Liver (tissue), 3 donors: Measurements from ENCODE around the gene MCM6.

ENCODE experiments used
- ATF3 ChIP-seq: IDR thresholded peaks from 2 replicates; pipeline ENCODE4 v1.6.1; 2016; ENCODE audit warnings: antibody characterized with exemption
- CTCF ChIP-seq: fragments of 150-350 bp; IDR thresholded peaks from 2 replicates; pipeline ENCODE4 v1.5.1; 2017; ENCODE audit warnings: improper control_type of control experiment, low read depth, low read length; ENCODE audit not compliant: missing input control
- EGR1 ChIP-seq, 2 donors: IDR thresholded peaks; 2 replicates each; pipeline ENCODE4 v1.6.1; 2016 to 2018; ENCODE audit warnings: antibody characterized with exemption in 2 of 2, low read depth in 2 of 2
- GABPA ChIP-seq, 2 donors: IDR thresholded peaks in 1 of 2; conservative IDR thresholded peaks in 1 of 2; 2 replicates each; pipeline ENCODE4 v1.6.1; 2016; ENCODE audit warnings: antibody characterized with exemption in 2 of 2, mild to moderate bottlenecking in 1 of 2, moderate library complexity in 1 of 2
- HNF4A ChIP-seq, 2 donors: conservative IDR thresholded peaks; 2 replicates each; pipeline ENCODE4 v1.6.1; 2016; ENCODE audit warnings: antibody characterized with exemption in 2 of 2, mild to moderate bottlenecking in 2 of 2
- JUND ChIP-seq, 2 donors: IDR thresholded peaks; 2 replicates each; pipeline ENCODE4 v1.6.1; 2016; ENCODE audit warnings: antibody characterized with exemption in 2 of 2
- MAX ChIP-seq: IDR thresholded peaks from 2 replicates; pipeline ENCODE4 v1.6.1; 2016; ENCODE audit warnings: antibody characterized with exemption
- REST ChIP-seq: IDR thresholded peaks from 2 replicates; pipeline ENCODE4 v1.6.1; 2016; ENCODE audit warnings: antibody characterized with exemption, mild to moderate bottlenecking
- SP1 ChIP-seq: IDR thresholded peaks from 2 replicates; pipeline ENCODE4 v1.6.1; 2018; ENCODE audit warnings: antibody characterized with exemption, mild to moderate bottlenecking
- TAF1 ChIP-seq: conservative IDR thresholded peaks from 2 replicates; pipeline ENCODE4 v1.6.1; 2016; ENCODE audit warnings: antibody characterized with exemption, mild to moderate bottlenecking
- YY1 ChIP-seq: IDR thresholded peaks from 2 replicates; pipeline ENCODE4 v1.6.1; 2016; ENCODE audit warnings: antibody characterized with exemption, mild to moderate bottlenecking
- donor health status: healthy.
- donor health status: healthy.

GRCh38 chr2:135914485-135914884 is 38.2 kb upstream of the MCM6 start:
- no peak for TF ChIP-seq CTCF
- no peak for TF ChIP-seq JUND (IDR thresholded peaks at IDR 0.05)
- TF ChIP-seq EGR1 (IDR thresholded peaks at IDR 0.05; ENCODE audit: low read depth in 2 of 2): no peak
- no peak for TF ChIP-seq MAX
- no peak for TF ChIP-seq SP1
- TF ChIP-seq REST: no peak
- no peak for TF ChIP-seq TAF1
- no peak for TF ChIP-seq ATF3
- TF ChIP-seq GABPA (IDR thresholded peaks at IDR 0.05 in 1 of 2, conservative IDR thresholded peaks at IDR 0.05 in 1 of 2): no peak
- TF ChIP-seq YY1: no peak
- TF ChIP-seq HNF4A (conservative IDR thresholded peaks at IDR 0.05): no peak
